Frontal cortex (tissue), 4 donors: Measurements from ENCODE around the gene KCND3. TPM values are rescaled to one million over a fixed set of nuclear protein-coding genes. Genes with fewer than 3 reads are reported as not detected.

Experiments used
- DNase-seq, 2 donors: peaks; one replicate each; pipeline ENCODE4 v3.0.0; 2012; ENCODE audit warnings: low spot score in 2 of 2
- FAIRE-seq: peaks from 2 replicates; lab custom pipeline; 2012; peaks lifted over from hg19 to GRCh38; lab: Jason Lieb, UNC
- total RNA-seq: library from RNA; depleted of rRNA; stranded (reverse); fragments of >200 nt; gene quantifications from one replicate; pipeline ENCODE4 v1.2.3, GENCODE V29; 2014
- donor health status: control.
- donor health status: control.
- donor health status: control.

The KCND3 gene
- total RNA-seq = 10.6 TPM

DNA sequence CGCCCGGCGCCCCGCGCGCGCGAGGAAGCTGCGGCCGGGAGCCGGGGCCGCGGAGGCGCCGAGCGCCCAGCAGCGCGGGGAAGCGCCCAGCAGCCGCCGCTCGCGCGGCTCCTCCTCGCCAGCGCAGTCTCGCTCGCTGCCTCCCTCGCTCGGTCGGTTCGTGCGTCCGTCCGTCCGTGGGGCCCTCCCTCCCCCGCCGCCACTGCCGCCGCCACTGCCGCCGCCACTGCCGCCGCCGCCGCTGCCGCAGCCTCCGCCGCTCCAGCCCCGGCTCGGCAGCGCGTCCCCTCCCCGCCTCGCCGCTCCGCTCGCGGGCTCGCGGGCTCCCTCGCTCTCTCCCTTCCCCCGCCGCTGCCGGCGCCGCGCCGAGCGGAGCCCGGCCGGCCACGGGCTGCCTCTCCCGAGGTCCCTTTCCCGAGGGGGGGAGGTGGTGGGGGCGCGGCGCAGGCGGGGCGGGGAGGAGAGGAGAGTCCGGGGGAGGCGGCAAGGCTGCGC lies at the start of gene KCND3:
KCND3 (minus strand) TSS at position 138 of the 495 bp plus-strand sequence.
- no peak for FAIRE-seq
- peak in 1 of 2 donors; percentile 68 for DNase-seq

DNA sequence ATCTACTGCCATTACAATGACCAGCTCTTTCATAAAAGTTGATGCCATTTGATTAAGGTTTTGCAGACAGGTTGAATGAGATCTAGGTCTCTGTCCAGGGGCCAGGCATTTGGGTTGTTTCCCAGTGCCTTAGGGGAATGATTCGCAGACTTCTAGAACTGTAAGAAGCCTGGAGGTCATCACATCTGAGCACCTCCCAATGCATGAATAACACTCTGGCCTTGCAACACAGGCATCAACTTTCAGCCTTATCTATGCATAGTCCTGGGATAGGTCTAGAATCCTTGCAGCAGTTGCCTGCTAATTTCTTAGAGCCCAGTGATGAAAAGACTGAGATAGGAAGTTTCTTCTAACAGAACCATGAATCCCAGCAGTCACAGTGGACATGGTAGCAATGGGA lies 44.8 kb upstream of the KCND3 start:
- FAIRE-seq = no peak
- no peak for DNase-seq

GRCh38 chr1:112033439-112034120 lies 44.1 kb upstream of the KCND3 start:
- DNase-seq (no peak), FAIRE-seq (no peak)

DNA sequence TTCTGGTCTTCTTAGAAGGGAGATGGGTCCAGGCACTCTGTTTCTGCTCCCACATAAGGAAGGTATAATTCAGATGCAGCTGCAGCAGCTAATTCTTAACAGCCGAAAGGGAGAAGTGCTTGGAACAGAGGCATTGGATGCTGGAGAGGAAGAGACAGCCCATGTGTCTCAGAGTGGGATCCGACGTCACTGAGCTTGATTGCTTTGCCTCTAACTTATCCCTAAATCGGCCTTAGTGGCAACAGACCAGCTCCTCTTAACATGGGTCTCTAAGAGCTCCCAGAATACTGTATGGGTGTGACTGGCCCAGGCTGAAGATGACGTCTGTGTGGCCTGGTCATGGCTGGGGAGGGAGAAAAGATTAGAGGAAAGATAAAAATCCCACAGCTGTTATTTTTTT lies 40.7 kb upstream of the KCND3 start:
- no peak for FAIRE-seq
- DNase-seq = no peak

DNA sequence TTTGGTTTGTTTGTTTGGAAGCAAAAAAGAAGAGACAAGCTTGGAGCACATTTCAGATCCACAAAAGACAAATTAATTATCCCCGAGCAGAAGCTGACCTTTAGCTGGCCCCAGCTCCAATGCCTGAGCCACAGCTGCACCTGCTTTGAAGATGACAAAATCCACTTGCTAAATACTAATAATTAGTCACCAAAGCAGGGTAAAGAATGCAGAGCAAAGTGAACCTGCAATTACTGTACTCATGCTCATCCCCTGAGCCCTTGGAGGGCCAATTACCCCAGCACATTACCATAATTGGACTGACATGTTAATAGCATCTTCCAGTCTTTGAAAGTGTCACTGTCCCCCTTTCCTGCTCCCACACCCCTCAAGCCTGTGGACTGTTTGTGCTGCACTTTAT lies 38.2 kb upstream of the KCND3 start:
- FAIRE-seq = no peak
- no peak for DNase-seq

GRCh38 chr1:112026501-112026900 lies 37.0 kb upstream of the KCND3 start:
- no peak for DNase-seq
- FAIRE-seq = no peak

DNA sequence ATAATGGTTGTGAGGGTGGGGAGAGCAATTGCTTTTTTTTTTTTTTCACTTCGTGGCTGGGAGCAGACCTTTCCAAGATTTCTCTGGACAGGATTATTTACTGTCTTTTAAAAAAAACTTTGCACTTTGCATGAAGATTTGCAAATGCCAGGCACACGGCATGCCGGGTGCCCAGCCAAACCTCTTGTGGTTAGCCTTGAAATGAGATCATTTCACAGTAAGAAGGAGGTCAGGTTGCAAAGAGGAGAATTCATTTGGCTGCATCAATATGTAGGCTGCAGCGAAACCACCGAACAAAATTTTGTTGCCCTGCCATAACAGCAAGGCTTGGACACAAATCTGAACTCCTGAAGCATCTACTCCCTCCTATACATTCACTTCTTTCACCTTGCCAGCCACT lies 36.5 kb upstream of the KCND3 start:
- DNase-seq (no peak), FAIRE-seq (no peak)

- FAIRE-seq (no peak), DNase-seq (no peak)
Measured at GRCh38 chr1:112021263-112021662, 31.8 kb upstream of the KCND3 start.

DNA sequence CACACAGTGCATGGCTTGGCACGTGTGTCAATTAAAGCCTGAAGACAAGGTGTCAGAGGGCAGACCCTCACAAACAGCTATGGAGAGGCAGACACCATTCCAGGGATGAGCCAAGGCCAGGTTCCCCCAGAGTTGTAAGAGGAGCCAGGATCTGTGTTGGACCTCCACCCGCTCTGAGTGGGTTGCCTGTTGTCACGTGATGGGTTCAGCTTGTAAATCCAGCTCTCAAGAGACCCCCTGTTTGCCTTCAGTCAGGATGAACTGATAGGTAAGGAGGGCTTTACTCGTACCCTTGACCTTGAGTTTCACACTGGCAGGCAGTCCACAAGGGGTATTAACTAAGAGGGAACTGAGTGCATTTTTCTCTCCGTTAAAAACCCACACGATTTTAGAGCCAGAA lies 27.7 kb upstream of the KCND3 start:
- FAIRE-seq = no peak
- no peak for DNase-seq

DNA sequence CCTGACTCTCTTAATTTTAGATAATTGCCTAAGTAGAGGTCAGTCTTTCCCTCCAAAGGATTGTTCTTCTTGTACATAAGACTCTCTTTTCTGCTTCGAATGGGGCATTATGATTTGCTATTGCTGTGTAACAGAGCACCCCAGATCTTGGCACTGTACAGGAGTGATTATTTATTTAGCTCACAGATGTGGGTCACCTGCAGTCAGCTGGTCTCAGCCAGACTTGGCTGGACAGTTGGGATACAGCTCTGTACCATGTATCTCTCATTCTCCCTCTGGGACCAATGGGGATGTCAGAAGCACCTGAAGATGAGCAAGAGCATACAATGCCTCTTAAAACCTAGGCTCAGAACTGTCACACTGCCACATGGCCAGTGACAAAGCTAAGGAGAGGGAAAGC lies 23.4 kb upstream of the KCND3 start:
- FAIRE-seq = no peak

GRCh38 chr1:112011202-112011601 lies 21.7 kb upstream of the KCND3 start:
- no peak for FAIRE-seq
- no peak for DNase-seq

More for the DNA sequence above, 23.4 kb upstream of the KCND3 start:
- DNase-seq = no peak

DNA sequence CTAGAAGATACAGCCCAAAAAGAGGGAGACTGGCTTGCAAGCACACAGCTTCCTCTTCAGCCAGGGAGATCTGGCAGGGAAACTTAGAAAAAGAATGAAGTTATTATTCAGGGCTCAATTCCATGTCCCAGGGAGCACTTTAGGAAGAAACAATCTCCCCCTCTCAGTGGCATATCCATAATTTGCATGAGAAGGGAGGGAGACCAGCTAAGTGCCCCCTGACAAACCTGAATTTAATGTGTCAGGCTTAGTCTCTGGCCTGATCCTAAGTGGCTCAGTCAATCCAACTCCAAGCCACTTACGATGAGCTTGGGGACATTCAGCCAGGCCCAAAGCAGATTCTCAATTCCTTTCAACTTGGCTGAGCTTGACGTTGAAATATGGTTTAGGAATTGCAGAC lies 17.7 kb upstream of the KCND3 start:
- FAIRE-seq = no peak
- no peak for DNase-seq

DNA sequence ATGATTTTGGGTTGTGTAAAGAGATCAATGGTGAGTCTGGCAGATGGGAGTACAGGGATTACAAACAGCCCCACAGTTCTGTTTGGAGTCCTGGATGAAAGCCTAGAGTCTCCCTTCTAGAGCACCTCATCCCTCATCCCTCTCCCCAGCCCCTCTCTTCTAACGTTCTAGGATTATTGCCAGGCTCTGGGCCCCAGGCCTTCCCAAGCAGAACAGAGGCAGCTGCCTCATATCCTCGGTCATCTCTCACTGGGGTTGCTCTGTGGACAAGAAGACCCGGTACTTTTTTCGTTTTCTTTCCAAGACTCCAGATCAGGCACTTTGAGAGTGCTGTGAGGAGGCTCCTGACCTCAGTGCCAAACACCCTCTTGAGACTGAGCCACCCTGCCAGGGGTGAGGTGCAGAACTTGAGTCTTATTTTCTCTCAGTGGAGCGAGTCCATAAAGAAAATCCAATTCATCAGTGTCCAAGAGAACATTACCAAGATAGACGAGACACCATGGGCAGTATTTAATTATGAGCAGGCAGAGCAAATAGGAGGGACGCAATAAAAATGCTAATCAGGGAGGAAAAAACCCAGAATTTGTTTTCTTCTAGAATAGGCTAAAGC lies 17.1 kb upstream of the KCND3 start:
- no peak for DNase-seq
- FAIRE-seq = no peak

DNA sequence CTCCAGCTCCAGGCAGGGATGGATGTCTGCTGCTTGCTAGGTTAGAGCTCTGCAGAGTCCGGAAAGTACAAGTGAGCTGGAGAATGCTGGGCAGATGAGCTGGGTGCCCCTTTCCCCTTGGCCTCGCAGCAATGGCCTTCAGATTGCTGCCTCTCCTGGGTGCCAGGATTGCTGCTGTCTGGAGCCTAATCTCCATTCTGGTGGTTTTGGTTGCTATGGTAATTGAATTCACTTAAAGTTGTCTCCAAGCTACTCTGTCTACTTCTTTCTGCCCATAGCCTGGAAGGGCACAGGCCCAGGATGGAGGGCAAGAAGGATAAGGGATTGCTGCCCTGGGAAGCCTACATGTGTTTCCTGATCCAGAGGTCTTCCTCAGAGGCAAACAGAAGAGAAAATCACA lies 14.6 kb upstream of the KCND3 start:
- FAIRE-seq (no peak), DNase-seq (no peak)

DNA sequence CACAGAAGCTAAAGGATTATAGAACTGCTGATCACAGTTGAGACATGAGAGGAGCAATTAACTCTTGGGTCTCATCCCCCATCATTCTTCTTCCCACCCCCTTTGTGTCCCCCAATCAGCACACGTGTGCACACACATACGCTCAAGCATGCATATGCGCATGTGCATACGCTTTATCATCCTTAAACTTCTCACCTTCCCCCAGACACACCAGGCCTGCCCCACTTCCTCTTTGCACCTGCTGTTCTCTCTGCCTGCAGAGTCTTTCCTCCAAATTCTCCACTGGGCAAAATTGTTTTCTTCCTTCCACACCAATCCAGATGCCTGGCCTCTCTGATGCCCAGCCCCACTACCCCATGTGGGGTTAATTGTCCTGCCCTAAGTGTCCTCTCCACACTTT lies 13.0 kb upstream of the KCND3 start:
- no peak for FAIRE-seq
- DNase-seq = no peak

GRCh38 chr1:112001436-112001835 lies 12.0 kb upstream of the KCND3 start:
- no peak for FAIRE-seq
- no peak for DNase-seq

DNA sequence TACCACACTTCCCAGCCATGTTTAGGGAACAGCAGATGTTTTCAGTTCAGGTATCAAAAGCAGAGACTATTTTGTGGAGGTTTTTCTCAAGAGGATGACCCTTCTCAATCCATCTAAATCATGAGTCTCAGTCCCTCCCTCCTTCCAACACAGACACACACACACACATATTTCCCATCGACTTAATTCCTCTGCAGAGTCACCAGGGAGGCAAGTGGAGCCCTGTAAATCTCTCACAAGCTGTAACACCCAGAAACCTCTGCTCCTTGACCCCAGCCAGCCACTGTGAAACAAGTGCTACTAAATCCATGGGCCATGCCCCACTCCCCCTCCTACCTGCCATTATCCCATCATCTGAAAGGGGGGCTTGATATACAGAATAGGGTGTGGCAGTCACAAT lies 10.6 kb upstream of the KCND3 start:
- DNase-seq (no peak), FAIRE-seq (no peak)

GRCh38 chr1:111998332-111998731 lies 8.9 kb upstream of the KCND3 start:
- DNase-seq (no peak), FAIRE-seq (no peak)

DNA sequence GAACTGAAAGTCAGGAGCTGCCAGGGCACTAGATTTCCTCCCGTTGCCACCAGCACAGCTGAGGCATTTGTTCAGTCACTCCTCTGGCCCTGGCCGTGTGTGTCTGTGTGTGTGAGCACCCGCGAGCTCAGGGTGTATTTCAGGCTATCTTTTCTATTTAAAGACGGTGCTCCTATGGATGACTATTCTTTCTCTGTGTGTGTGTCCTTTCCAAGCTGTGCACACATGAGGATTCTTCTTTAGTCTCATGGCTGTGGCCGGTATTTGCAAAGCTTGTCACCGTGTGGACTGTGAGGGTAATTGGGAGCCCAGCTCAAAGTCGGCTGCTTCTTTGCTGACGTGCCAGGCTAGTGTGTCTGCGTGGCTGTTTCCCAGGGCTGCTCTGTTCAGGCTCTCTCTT lies 3.0 kb upstream of the KCND3 start:
- FAIRE-seq (no peak), DNase-seq (no peak)

GRCh38 chr1:111990878-111991718 lies 1.6 kb upstream of the KCND3 start:
- DNase-seq = peak; percentile 52 to 56
- no peak for FAIRE-seq
